IMR-90 (cell line): ENCODE results near the gene SULT1C4.

Source experiments
- BHLHE40 ChIP-seq: fragments of 150-350 bp; IDR thresholded peaks from 2 replicates; pipeline ENCODE4 v1.6.1; 2016; ENCODE audit warnings: mild to moderate bottlenecking, low read depth, low read length
- CEBPB ChIP-seq: IDR thresholded peaks from 2 replicates; pipeline ENCODE4 v1.6.1; 2012; ENCODE audit warnings: low read depth, low read length, improper control_type of control experiment
- CTCF ChIP-seq: conservative IDR thresholded peaks from 2 replicates; pipeline ENCODE4 v1.5.1; 2012; ENCODE audit warnings: mild to moderate bottlenecking, low read depth, low read length, improper control_type of control experiment
- ELK1 ChIP-seq: fragments of 150-350 bp; IDR thresholded peaks from 2 replicates; pipeline ENCODE4 v1.6.1; 2016; ENCODE audit warnings: low read depth, mild to moderate bottlenecking, low read length, moderate library complexity, borderline replicate concordance
- MAFK ChIP-seq: IDR thresholded peaks from 2 replicates; pipeline ENCODE4 v1.6.1; 2012; ENCODE audit warnings: low read depth, low read length, improper control_type of control experiment
- MXI1 ChIP-seq: IDR thresholded peaks from 2 replicates; pipeline ENCODE4 v1.6.1; 2012; ENCODE audit warnings: low read depth, mild to moderate bottlenecking, low read length, moderate library complexity, borderline replicate concordance
- POLR2A ChIP-seq: IDR thresholded peaks from 2 replicates; pipeline ENCODE4 v1.6.1; 2012; ENCODE audit warnings: mild to moderate bottlenecking, low read depth, low read length
- RAD21 ChIP-seq: IDR thresholded peaks from 2 replicates; pipeline ENCODE4 v1.6.1; 2012; ENCODE audit warnings: low read length, improper control_type of control experiment
- RCOR1 ChIP-seq: IDR thresholded peaks from 2 replicates; pipeline ENCODE4 v1.6.1; 2012; ENCODE audit warnings: mild to moderate bottlenecking, low read length, improper control_type of control experiment; ENCODE audit not compliant: insufficient replicate concordance
- SMC3 ChIP-seq: fragments of 150-350 bp; IDR thresholded peaks from 2 replicates; pipeline ENCODE4 v1.6.1; 2016; ENCODE audit warnings: low read depth, mild to moderate bottlenecking, antibody characterized with exemption, low read length, moderate library complexity
- USF2 ChIP-seq: fragments of 150-350 bp; IDR thresholded peaks from 2 replicates; pipeline ENCODE4 v1.6.1; 2017; ENCODE audit warnings: mild to moderate bottlenecking, antibody characterized with exemption, low read length, low read depth

GRCh38 chr2:108370080-108370479 is 7.7 kb upstream of the SULT1C4 start:
- no peak for TF ChIP-seq MXI1
- no peak for TF ChIP-seq POLR2A
- TF ChIP-seq CTCF = no peak
- TF ChIP-seq RAD21 = no peak
- no peak for TF ChIP-seq CEBPB
- no peak for TF ChIP-seq BHLHE40
- TF ChIP-seq SMC3 = no peak
- TF ChIP-seq ELK1 = no peak
- TF ChIP-seq MAFK = no peak
- TF ChIP-seq RCOR1 = no peak
- TF ChIP-seq USF2 = no peak
